GM12874 (cell line): ENCODE data around the gene MYH7.

Experiments used
- CTCF ChIP-seq: IDR thresholded peaks from 2 replicates; pipeline ENCODE4 v1.5.1; 2011; ENCODE audit warnings: low read depth, mild to moderate bottlenecking, control low read depth, low read length, moderate library complexity; ENCODE audit not compliant: insufficient read depth

The MYH7 gene

DNA sequence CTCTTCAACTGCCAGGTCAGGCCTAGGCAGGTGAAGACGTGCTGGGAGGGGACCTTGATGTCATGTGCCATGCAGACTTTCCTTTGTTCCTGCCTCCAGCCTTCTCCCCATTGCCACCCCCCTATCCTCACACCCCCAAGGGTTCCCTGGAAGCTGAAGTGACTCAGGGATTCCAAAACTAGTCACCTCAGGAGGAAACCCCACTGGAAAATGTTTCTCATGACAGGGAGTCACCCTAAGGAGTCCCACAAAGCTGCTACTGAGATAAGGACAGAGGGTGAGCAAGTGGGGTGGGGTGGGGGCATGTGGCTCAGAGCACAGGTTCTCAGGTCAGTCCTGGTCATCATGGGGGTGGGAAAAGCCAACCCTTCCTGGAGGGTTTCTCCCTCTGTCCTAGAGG is 65.2 kb downstream of the MYH7 start:
- TF ChIP-seq CTCF = no peak

DNA sequence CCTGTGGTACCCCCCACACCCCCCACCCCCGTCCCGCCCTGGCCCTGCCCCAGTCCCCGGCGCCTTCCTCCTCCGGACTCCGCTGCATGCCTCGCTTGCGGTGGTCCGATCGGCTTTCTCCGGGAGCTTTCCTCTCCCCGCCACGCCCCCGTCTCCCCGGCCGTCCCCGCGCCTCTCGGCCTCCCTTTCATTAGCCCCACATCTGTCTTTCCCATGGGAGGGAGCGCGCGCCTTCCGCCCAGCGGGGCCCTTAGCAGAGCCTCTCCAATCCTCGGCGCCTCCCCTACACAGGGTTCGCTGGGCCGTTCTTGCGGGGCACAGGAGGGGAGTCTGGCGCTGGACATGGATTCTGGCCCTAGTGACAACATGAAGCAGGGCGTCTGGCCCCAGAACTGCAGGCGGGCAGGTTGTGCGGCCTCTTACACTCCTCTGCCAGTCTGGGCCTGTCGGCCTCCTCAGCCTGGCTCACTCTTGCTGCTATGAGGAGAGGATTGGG is 69.0 kb downstream of the MYH7 start:
- TF ChIP-seq CTCF = no peak

DNA sequence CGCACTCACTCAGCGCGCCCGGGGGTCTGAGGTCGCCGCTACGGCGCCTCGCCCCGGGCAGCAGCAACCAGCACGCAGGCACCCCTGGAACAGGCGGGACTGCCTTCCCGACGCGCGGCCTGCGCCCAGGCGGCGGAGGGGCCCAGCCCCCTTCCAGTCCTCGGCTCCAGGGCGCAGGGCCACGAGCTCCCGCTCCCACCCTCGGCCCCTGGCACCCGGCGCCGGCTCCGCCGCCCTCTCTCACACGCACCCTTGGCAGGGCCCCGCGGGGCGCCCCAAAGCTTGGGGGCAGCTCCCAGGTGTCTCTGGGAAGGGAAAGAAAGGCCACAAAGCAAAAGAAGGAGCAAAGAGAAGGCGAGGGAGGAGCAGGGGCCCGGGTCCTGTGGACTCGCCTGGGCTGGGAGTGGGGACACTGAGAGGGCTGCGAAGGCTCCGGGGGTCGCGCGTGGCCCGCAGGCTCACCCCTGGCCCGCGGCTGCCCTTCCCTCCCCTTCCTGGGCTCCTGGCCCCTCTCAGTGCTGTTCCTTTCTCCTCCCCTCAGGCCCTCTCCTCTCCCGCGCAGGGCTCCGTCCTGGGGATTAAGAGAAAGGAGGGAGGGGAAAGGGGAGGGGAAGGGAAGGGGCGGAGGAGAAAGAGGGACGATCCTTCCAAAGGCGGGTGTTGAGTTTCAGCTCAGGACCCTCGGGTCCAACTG is 69.6 kb downstream of the MYH7 start:
- no peak for TF ChIP-seq CTCF

DNA sequence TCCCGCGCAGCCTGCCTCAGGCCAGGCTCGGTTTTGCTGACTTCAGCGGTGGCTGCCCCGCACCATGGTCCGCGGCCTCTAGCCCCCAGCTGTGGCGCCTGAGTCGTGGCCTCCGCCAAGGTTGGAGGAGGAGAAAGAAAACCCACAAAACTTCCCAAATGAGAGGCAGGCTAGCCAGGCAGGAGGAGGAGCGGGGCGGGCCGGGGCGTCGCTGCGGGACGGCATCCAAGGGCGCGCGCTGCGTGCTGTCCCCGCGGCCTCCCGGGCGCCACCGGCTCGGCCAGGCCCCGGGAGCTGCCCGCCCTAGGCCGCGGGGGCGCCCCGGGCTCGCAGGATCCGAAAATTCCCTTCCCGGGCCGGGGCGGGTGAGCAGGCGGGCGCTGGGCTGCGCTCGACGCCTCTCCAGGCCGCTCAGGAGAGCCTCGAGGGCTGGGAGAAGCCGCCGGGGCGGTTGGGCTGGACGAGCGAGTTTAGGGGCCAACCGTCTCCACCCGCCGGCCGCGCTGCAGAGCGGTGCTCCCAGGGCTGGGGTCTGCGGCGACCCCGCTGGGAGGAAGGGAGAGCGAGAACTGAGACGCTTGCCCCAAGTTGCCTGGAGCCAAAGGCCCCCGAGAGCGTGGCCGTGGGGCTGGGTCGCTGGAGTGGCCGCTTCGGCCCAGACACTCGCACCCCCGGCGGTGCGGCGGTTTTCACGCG is 70.3 kb downstream of the MYH7 start, which contains the start of gene EFS:
Gene EFS (minus strand): TSS at position 137 of the 696 bp plus-strand sequence. CDS start 147 bp downstream, outside the sequence.
- no peak for TF ChIP-seq CTCF

DNA sequence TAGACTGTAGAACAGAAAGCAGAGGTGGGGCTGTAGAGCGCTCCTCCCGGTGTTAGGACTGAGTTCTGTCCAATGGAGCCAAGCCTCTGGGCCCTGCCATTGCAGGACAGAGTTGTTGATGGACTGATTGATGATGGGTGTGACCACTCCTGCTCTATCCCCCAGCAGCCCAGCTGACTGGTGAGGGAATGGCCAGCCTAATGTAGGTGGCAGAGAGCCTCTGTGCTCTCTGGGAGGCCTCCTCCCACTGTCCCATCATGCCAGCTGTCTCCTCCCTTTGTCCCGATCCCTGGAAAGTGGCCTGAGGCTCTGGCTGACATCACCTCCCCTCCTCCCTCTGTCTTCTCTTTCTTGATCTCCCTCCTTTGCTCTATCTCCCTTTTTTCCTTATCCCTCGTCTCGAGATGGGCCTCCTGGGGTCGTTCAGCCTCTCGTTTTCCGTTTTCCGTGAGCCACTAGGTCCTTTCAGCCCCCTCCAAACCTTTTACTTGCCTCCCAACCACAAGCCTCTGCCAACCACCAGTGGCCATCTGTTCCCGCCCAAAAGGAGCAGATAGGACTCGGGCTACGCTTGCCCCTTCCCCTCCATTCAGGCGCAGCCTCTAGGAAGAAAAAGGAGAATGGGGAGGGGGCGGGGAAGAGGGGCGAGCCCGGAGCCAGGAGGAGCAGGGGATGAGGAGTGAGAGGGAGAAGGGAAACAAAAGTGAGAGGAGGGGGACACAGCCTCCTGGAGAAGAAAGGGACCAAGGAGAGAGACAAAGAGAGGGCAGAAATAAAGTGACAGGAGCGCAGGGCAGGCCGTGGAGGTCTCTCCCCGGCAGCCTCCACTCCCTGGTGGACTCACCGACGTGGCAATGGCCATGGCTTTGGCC is 71.1 kb downstream of the MYH7 start:
- no peak for TF ChIP-seq CTCF
